HG03095 (cell line): ENCODE results near the gene ULK4.

ENCODE experiments used
- ATAC-seq: cut with Tn5 transposase; IDR thresholded peaks from one replicate; pipeline ENCODE4 v1.9.1; 2021; ENCODE audit warnings: moderate library complexity; ENCODE audit not compliant: unreplicated experiment

Gene ULK4

GRCh38 chr3:41277790-41278465 is 684.0 kb downstream of the ULK4 start:
- no peak for ATAC-seq

- no peak for ATAC-seq
Observed at GRCh38 chr3:41276191-41276590, 685.7 kb downstream of the ULK4 start.

GRCh38 chr3:41274944-41275668 is 686.8 kb downstream of the ULK4 start:
- ATAC-seq: no peak

GRCh38 chr3:41272667-41273066 is 689.2 kb downstream of the ULK4 start:
- no peak for ATAC-seq

GRCh38 chr3:41267975-41268640 is 693.8 kb downstream of the ULK4 start:
- ATAC-seq: no peak

- ATAC-seq: no peak
Observed at GRCh38 chr3:41265823-41266273, 696.1 kb downstream of the ULK4 start.

GRCh38 chr3:41265011-41265545 is 696.8 kb downstream of the ULK4 start:
- ATAC-seq: no peak

- no peak for ATAC-seq
Observed at GRCh38 chr3:41260063-41260450, 701.8 kb downstream of the ULK4 start.

GRCh38 chr3:41259449-41260062 is 702.3 kb downstream of the ULK4 start:
- ATAC-seq: no peak

GRCh38 chr3:41258239-41258800 is 703.6 kb downstream of the ULK4 start:
- no peak for ATAC-seq

- ATAC-seq: no peak
Observed at GRCh38 chr3:41251593-41251992, 710.3 kb downstream of the ULK4 start.

GRCh38 chr3:41250825-41251224 is 711.1 kb downstream of the ULK4 start:
- ATAC-seq: no peak

GRCh38 chr3:41249318-41249717 is 712.6 kb downstream of the ULK4 start:
- no peak for ATAC-seq

- no peak for ATAC-seq
Observed at GRCh38 chr3:41248525-41248924, 713.4 kb downstream of the ULK4 start.

- ATAC-seq: no peak
Observed at GRCh38 chr3:41247055-41248004, 714.6 kb downstream of the ULK4 start.

- ATAC-seq: no peak
Observed at GRCh38 chr3:41244620-41245336, 717.1 kb downstream of the ULK4 start.

- ATAC-seq: no peak
Observed at GRCh38 chr3:41243183-41243582, 718.7 kb downstream of the ULK4 start.

GRCh38 chr3:41241800-41242571 is 719.9 kb downstream of the ULK4 start:
- ATAC-seq: no peak
